AG10803 (cell line): ENCODE data around the gene PRKCH.

Experiments
- DNase-seq: peaks from one replicate; pipeline ENCODE4 v3.0.0; 2010; ENCODE audit warnings: low read depth
- H3K4me3 ChIP-seq: 2 replicates; pipeline ENCODE4 v1.5.1; 2011; ENCODE audit warnings: mild to moderate bottlenecking, low read length, control low read depth
- CTCF ChIP-seq: conservative IDR thresholded peaks from 2 replicates; pipeline ENCODE4 v1.5.1; 2011; ENCODE audit warnings: mild to moderate bottlenecking, low read length, control low read depth, inconsistent platforms

Gene PRKCH

DNA sequence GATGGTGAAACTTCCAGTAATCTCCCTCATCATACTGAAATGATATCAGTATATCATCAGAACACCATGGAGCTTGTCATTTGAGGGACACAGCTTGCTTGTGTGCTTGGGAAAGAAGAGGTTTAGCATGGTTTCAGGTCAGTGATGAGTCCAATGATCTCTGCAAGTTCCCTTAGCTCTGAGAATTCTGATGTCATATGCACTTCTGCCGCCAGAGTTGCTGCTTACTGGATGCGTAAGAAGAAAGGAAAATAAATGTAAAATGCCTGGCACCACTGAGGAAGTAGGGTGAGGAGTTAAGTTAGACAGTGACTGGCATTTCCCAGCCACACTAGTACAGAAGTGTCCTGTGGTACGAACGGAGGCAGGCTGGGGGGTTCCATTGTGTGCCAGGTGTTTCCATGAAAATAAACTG, 22.6 kb downstream of the PRKCH start:
- no peak for DNase-seq
- no peak for TF ChIP-seq CTCF
- H3K4me3 ChIP-seq: no peak overlapping the region

DNA sequence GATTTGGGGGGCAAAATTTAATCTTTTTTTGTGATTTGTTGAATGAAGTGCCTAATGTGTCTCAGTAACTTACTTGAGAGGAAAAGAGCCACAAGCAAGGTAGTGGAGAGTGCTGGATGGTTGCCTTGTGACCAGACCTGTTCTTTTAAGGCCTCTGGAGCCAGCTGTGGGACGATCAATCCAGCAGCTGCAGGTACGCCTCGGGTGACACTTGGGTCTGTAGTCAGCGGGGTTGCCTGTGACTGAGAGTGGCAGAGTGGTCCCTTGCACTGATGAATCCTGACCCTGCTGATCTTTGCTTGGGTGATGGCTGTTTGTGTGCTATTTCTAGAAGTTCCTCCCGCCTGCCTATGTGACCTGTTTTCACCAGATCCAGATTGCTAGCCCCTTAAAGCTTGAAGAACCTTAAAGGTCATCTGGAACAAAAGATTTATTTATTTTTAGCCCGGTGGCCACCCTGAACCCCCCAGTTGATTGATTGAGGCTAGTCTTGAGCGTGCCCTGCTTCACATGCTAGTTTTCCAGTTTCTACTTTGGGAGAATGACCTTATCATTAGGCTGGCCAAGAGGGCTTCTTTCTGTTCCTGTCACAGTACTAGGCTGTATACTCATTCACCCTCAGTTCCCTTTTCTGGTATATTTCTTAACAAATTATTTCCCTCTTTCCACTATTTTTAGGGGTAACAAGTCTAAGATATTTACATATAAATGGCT, 23.2 kb downstream of the PRKCH start:
- DNase-seq: no peak
- H3K4me3 ChIP-seq: no peak overlapping the region
- TF ChIP-seq CTCF: no peak

GRCh38 chr14:61345151-61345482, 23.7 kb downstream of the PRKCH start:
- no peak for DNase-seq
- no peak for TF ChIP-seq CTCF
- no peak overlapping the region for H3K4me3 ChIP-seq

GRCh38 chr14:61346221-61346620, 24.8 kb downstream of the PRKCH start:
- no peak for DNase-seq
- TF ChIP-seq CTCF: no peak
- no peak overlapping the region for H3K4me3 ChIP-seq

DNA sequence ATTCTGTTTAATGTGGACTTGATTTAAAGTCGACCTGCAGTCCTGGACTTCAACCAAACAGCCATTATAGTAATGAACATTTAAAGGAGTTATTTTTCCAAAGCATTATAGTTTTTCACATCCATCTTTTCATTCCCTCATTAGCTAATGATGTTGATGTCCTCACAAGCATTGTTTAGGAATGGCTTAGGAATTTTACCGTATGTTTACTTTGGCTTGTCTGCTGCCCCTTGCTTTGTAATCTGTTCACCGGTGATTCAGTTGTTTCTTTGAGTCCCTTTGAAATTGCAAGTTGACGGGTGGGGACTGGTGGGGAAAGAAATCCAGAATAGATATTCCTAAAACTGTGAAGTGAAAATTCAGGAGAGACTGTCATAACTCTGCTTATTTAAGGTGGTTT, 25.4 kb downstream of the PRKCH start:
- no peak for DNase-seq
- H3K4me3 ChIP-seq: no peak overlapping the region
- TF ChIP-seq CTCF: no peak

- H3K4me3 ChIP-seq: no peak overlapping the region
- DNase-seq: no peak
- no peak for TF ChIP-seq CTCF
Measured at GRCh38 chr14:61347826-61348443, 26.6 kb downstream of the PRKCH start.
